ENCODE results near the gene SFT2D1. TPM values are rescaled to one million over a fixed set of nuclear protein-coding genes. Genes with fewer than 3 reads are reported as not detected.

SFT2D1 gene
- total and polyA plus RNA-seq, 9 of the 15 experiments (the other 6 are each of a cell fraction or from before 2014, with no cell fraction given): 54.4 to 140 (median 74.6) TPM

DNA sequence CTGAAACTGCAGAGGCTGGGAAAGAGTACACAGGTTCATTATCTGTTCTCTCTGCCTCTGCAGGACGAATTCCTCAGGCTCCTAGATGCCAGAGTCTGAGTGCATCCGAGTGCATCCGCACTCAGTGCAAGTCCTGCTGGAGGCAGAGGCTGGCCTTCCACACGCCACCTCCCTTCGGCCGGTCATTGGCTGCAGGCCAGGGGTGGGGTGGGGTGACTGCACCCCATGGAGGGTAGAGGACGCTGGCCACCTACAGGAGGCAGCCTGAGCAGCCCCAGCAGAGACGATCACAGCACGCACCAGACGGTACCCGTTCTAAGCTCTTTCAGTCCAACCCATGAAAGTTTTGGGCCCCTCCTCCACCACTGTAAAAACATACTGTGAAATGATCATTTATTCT lies 11.7 kb downstream of the SFT2D1 start (continued):
- TF ChIP-seq E2F6 (IDR thresholded peaks at IDR 0.05; ENCODE audit: borderline replicate concordance in 1 of 2, extremely low read depth in 1 of 2, insufficient read depth in 1 of 2, insufficient read length in 1 of 2, low read depth in 1 of 2, low read length in 1 of 2, poor library complexity in 1 of 2, severe bottlenecking in 1 of 2) (peak in 1 of 2 experiments; percentile 45), BRF1 (IDR thresholded peaks at IDR 0.05; ENCODE audit: borderline replicate concordance, extremely low read depth, insufficient read length) (no peak), NUFIP1 (IDR thresholded peaks at IDR 0.05; ENCODE audit: partially characterized antibody) (no peak), EHMT2 (IDR thresholded peaks at IDR 0.05) (no peak), CXXC5 (CRISPR knock-in tag; IDR thresholded peaks at IDR 0.05) (peak; percentile 88), RNF219 (CRISPR knock-in tag; IDR thresholded peaks at IDR 0.05) (no peak), SNRNP70 (optimal IDR thresholded peaks at IDR 0.05; ENCODE audit: low read depth, low read length) (no peak), ZNF23 (CRISPR knock-in tag; IDR thresholded peaks at IDR 0.05) (no peak), ZNF445 (CRISPR knock-in tag; IDR thresholded peaks at IDR 0.05; ENCODE audit: low read depth) (no peak), SREBF1 (IDR thresholded peaks at IDR 0.05; ENCODE audit: borderline replicate concordance, low read depth, low read length) (peak; percentile 94; the same call in 1 of the 2 replicates), CBX2 (IDR thresholded peaks at IDR 0.05; ENCODE audit: insufficient read depth, low read length, poor library complexity, severe bottlenecking) (no peak)
- TF ChIP-seq, protein P1, sequence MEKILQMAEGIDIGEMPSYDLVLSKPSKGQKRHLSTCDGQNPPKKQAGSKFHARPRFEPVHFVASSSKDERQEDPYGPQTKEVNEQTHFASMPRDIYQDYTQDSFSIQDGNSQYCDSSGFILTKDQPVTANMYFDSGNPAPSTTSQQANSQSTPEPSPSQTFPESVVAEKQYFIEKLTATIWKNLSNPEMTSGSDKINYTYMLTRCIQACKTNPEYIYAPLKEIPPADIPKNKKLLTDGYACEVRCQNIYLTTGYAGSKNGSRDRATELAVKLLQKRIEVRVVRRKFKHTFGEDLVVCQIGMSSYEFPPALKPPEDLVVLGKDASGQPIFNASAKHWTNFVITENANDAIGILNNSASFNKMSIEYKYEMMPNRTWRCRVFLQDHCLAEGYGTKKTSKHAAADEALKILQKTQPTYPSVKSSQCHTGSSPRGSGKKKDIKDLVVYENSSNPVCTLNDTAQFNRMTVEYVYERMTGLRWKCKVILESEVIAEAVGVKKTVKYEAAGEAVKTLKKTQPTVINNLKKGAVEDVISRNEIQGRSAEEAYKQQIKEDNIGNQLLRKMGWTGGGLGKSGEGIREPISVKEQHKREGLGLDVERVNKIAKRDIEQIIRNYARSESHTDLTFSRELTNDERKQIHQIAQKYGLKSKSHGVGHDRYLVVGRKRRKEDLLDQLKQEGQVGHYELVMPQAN (IDR thresholded peaks at IDR 0.05; ENCODE audit: borderline replicate concordance): no peak
- TF ChIP-seq, protein P2, sequence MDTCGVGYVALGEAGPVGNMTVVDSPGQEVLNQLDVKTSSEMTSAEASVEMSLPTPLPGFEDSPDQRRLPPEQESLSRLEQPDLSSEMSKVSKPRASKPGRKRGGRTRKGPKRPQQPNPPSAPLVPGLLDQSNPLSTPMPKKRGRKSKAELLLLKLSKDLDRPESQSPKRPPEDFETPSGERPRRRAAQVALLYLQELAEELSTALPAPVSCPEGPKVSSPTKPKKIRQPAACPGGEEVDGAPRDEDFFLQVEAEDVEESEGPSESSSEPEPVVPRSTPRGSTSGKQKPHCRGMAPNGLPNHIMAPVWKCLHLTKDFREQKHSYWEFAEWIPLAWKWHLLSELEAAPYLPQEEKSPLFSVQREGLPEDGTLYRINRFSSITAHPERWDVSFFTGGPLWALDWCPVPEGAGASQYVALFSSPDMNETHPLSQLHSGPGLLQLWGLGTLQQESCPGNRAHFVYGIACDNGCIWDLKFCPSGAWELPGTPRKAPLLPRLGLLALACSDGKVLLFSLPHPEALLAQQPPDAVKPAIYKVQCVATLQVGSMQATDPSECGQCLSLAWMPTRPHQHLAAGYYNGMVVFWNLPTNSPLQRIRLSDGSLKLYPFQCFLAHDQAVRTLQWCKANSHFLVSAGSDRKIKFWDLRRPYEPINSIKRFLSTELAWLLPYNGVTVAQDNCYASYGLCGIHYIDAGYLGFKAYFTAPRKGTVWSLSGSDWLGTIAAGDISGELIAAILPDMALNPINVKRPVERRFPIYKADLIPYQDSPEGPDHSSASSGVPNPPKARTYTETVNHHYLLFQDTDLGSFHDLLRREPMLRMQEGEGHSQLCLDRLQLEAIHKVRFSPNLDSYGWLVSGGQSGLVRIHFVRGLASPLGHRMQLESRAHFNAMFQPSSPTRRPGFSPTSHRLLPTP (IDR thresholded peaks at IDR 0.05; ENCODE audit: borderline replicate concordance, extremely low read depth, insufficient read length): no peak
